DOHH2 (cell line): ENCODE data around the gene MYEOV.

Experiments used
- H3F3A ChIP-seq: fragments of 200-600 bp; sonication (generic), shearing (Covaris generic); 2 replicates; pipeline ENCODE4 v1.6.0; 2016; ENCODE audit warnings: antibody characterized with exemption, mild to moderate bottlenecking; ENCODE audit not compliant: control insufficient read depth, insufficient read depth
- H3K27ac ChIP-seq: fragments of 200-600 bp; sonication (generic); 2 replicates; pipeline ENCODE4 v1.5.1; 2014; ENCODE audit warnings: low read depth, mild to moderate bottlenecking, low read length, moderate library complexity
- H3K27me3 ChIP-seq: fragments of 200-600 bp; sonication (generic); 2 replicates; pipeline ENCODE4 v1.6.1; 2014; ENCODE audit warnings: mild to moderate bottlenecking, low read length, mixed read lengths; ENCODE audit not compliant: control insufficient read depth
- H3K36me3 ChIP-seq: fragments of 200-600 bp; sonication (generic); 2 replicates; pipeline ENCODE4 v1.6.1; 2014; ENCODE audit warnings: mild to moderate bottlenecking, low read length, moderate library complexity, mixed read lengths; ENCODE audit not compliant: control insufficient read depth
- H3K4me1 ChIP-seq: fragments of 200-600 bp; sonication (generic); 2 replicates; pipeline ENCODE4 v1.6.1; 2014; ENCODE audit warnings: mild to moderate bottlenecking, low read length, mixed read lengths; ENCODE audit not compliant: control insufficient read depth
- H3K4me2 ChIP-seq: fragments of 200-600 bp; sonication (generic); 2 replicates; pipeline ENCODE4 v1.6.0; 2014; ENCODE audit warnings: mild to moderate bottlenecking, low read length, moderate library complexity
- H3K4me3 ChIP-seq: fragments of 200-600 bp; sonication (generic); 2 replicates; pipeline ENCODE4 v1.5.1; 2014; ENCODE audit warnings: mild to moderate bottlenecking, low read length, mixed read lengths
- H3K79me2 ChIP-seq: fragments of 200-600 bp; sonication (generic); 2 replicates; pipeline ENCODE4 v1.6.1; 2014; ENCODE audit warnings: mild to moderate bottlenecking, low read length, mixed read lengths; ENCODE audit not compliant: control insufficient read depth
- H3K9me2 ChIP-seq: fragments of 200-600 bp; sonication (generic); replicated peaks from 2 replicates; pipeline ENCODE4 v1.6.1; 2014; ENCODE audit warnings: mild to moderate bottlenecking, low read length, mixed read lengths; ENCODE audit not compliant: control insufficient read depth
- H3K9me3 ChIP-seq: fragments of 200-600 bp; sonication (generic); 2 replicates; pipeline ENCODE4 v1.6.1; 2014; ENCODE audit warnings: antibody characterized with exemption, low read length, mixed read lengths; ENCODE audit not compliant: control insufficient read depth, insufficient read depth
- H4K20me1 ChIP-seq: fragments of 200-600 bp; sonication (generic); 2 replicates; pipeline ENCODE4 v1.6.0; 2014; ENCODE audit warnings: low read depth, mild to moderate bottlenecking, antibody characterized with exemption, low read length, moderate library complexity; ENCODE audit not compliant: control insufficient read depth, insufficient read depth
- EZH2phosphoT487 ChIP-seq: fragments of 200-600 bp; sonication (generic); IDR thresholded peaks from 2 replicates; pipeline ENCODE4 v1.6.1; 2017; ENCODE audit warnings: borderline replicate concordance, mild to moderate bottlenecking, antibody characterized with exemption, low read length, moderate library complexity, mixed read lengths
- TF ChIP-seq, protein P1 (sequence below): fragments of 200-600 bp; sonication (generic); IDR thresholded peaks from one replicate; pipeline ENCODE4 v1.5.1; 2014; ENCODE audit warnings: antibody characterized with exemption, mild to moderate bottlenecking, low read depth, low read length; ENCODE audit not compliant: poor library complexity, severe bottlenecking

Gene MYEOV

DNA sequence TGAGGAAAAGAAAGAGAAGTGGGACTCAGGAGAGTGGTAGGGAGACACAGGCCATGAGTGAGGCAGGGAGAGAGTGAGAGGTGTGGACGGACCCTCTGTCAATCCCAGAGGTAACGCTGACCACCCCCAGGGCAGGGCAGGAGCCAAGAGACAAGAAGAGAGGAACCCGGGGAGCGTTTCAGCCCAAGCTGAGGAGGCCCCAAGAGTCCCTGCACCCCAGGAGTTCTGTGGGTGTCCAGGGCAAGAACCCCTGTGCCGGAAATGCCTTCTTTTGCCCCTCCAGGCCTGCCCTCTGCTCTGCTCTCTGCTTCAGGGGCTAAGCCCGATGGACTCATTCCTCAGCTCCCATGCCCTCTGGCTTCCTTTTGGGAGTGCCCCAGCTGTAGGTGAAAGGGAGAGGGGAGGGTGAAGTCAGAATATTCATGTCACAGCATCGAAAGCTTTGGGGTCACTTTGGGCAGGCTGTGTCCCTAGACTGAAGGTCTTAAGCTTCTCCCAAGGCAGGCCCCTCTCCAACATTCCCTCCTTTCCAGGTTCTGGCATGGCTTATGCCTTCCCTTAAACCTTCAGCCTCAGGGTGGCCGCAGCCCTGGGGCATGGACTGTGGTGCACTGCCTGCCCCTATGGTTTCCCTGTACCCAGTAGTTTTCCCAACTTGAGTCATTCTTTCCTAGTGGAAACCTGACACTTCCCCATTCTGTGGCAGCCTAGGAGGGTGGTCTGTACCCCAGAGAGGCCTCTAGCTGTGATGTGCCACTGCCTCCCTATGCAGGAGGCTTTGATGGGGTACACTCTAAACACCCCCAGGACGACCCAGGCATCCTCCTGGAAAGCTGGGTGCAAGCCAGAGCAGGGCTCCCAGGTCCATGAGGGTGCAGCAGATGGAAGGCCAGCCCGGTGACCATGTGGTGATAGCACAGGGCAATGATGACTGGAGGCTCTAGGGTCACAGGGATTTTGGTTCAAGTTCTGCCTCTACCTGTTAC lies 27.1 kb downstream of the MYEOV start:
- TF ChIP-seq, protein P1, sequence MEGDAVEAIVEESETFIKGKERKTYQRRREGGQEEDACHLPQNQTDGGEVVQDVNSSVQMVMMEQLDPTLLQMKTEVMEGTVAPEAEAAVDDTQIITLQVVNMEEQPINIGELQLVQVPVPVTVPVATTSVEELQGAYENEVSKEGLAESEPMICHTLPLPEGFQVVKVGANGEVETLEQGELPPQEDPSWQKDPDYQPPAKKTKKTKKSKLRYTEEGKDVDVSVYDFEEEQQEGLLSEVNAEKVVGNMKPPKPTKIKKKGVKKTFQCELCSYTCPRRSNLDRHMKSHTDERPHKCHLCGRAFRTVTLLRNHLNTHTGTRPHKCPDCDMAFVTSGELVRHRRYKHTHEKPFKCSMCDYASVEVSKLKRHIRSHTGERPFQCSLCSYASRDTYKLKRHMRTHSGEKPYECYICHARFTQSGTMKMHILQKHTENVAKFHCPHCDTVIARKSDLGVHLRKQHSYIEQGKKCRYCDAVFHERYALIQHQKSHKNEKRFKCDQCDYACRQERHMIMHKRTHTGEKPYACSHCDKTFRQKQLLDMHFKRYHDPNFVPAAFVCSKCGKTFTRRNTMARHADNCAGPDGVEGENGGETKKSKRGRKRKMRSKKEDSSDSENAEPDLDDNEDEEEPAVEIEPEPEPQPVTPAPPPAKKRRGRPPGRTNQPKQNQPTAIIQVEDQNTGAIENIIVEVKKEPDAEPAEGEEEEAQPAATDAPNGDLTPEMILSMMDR, result no peak
- Histone ChIP-seq H4K20me1 (no peaks in the 10 kb centered on the region), H3K9me3 (peaks cover 10% of the 10 kb centered on the region; the same call in 1 of the 2 replicates), H3K4me2 (no peak overlapping the region), H3K27ac (no peak overlapping the region), H3K4me3 (no peak overlapping the region), H3K9me2 (no peaks in the 10 kb centered on the region), H3F3A (no peaks in the 10 kb centered on the region), H3K36me3 (no peaks in the 10 kb centered on the region), H3K27me3 (peaks cover 6% of the 10 kb centered on the region), H3K79me2 (no peaks in the 10 kb centered on the region), H3K4me1 (no peaks in the 10 kb centered on the region)

DNA sequence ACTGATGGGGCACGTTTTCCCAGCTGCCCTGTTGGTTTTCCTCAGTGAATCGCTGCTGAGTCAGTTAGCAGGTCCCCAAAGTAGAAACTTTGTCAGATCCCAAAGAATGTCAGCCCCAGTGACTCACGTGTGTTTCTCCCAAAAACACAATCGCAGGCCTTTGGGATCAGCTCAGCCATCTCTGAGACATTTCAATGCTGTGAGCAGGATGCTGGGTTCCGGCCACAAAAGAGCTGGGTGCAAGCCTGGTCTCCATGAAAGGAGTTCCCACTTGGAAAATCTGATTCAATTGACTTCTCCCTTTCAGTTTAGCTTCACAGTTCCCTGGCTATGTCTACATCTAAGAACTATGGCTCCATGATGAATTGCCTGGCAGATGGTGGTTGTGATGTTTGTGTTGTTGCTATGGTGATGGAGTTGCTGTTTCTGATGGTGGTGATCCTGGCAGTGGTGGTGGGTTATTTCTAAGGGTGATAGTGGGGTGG lies 28.0 kb downstream of the MYEOV start:
- H3K4me1 ChIP-seq, result no peaks in the 10 kb centered on the region
- no peaks in the 10 kb centered on the region for H3K36me3 ChIP-seq
- no peak overlapping the region for H3K27ac ChIP-seq
- TF ChIP-seq EZH2phosphoT487, result no peak
- TF ChIP-seq, protein P1, result no peak
- H3K4me3 ChIP-seq, result no peak overlapping the region
- H3K9me3 ChIP-seq, result peaks cover 10% of the 10 kb centered on the region; the same call in 1 of the 2 replicates
- peaks cover 5% of the 10 kb centered on the region for H3K27me3 ChIP-seq
- no peaks in the 10 kb centered on the region for H3F3A ChIP-seq
- H4K20me1 ChIP-seq, result no peaks in the 10 kb centered on the region
- no peak overlapping the region for H3K4me2 ChIP-seq
- no peaks in the 10 kb centered on the region for H3K79me2 ChIP-seq
- H3K9me2 ChIP-seq, result no peaks in the 10 kb centered on the region

DNA sequence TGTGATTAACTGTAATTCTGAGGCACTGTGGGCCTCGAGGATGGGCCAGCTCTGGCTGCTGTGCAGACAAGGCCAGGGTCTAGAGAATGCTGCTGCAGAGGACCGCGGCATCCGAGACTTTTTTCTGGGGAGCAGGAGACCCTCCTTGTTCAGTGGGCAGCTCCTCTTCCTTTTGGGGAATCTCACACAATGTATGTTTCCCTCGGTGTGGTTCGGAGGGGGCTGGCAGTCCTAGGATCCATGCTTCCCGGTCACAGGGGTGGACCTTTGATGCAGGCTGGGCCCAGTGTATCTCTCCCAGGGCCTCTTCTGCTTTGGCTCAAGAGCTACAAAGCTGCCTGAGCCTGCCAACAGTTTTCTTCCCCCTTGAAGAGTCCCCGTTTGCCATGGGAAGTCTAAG lies 31.5 kb downstream of the MYEOV start:
- Histone ChIP-seq H3K79me2 (no peaks in the 10 kb centered on the region), H3K27ac (no peak overlapping the region), H3K4me2 (no peak overlapping the region), H3K4me3 (no peak overlapping the region), H3K27me3 (0 out of 2 replicates have a peak, but pooled peaks cover 3% of the 10 kb centered on the region), H3F3A (no peaks in the 10 kb centered on the region), H3K9me3 (peaks cover 10% of the 10 kb centered on the region; the same call in 1 of the 2 replicates), H3K9me2 (no peaks in the 10 kb centered on the region), H3K4me1 (no peaks in the 10 kb centered on the region), H3K36me3 (no peaks in the 10 kb centered on the region), H4K20me1 (no peaks in the 10 kb centered on the region)
- no peak for TF ChIP-seq EZH2phosphoT487
- TF ChIP-seq, protein P1, result no peak
